Measurements from ENCODE around the gene RBM4B.
"Not testable (repeated sequence)": the region's sequence is repeated elsewhere in the genome, so short reads cannot be mapped to it uniquely, and the experiment has no call there.

RBM4B gene, protein sequence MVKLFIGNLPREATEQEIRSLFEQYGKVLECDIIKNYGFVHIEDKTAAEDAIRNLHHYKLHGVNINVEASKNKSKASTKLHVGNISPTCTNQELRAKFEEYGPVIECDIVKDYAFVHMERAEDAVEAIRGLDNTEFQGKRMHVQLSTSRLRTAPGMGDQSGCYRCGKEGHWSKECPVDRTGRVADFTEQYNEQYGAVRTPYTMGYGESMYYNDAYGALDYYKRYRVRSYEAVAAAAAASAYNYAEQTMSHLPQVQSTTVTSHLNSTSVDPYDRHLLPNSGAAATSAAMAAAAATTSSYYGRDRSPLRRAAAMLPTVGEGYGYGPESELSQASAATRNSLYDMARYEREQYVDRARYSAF

GRCh38 chr11:66677599-66678375 lies at the start of gene RBM4B:
Gene RBM4B, minus strand, starts transcription at chr11:66677887. Its CDS starts 808 bp downstream, at chr11:66677079.
- DNase-seq (ENCODE audit: insufficient read length, low spot score), result peak; percentile 95
- FAIRE-seq, result peak; percentile 94

- DNase-seq (ENCODE audit: insufficient read length, low spot score) (no peak), FAIRE-seq (no peak)
These were observed 48.0 kb upstream of the RBM4B start for GRCh38 chr11:66725647-66726046.

- FAIRE-seq, result no peak
- DNase-seq (ENCODE audit: insufficient read length, low spot score), result no peak
These were observed 47.4 kb upstream of the RBM4B start for GRCh38 chr11:66725114-66725513.

GRCh38 chr11:66724167-66724566 lies 46.5 kb upstream of the RBM4B start:
- DNase-seq (ENCODE audit: insufficient read length, low spot score); FAIRE-seq: not testable (repeated sequence)

DNA sequence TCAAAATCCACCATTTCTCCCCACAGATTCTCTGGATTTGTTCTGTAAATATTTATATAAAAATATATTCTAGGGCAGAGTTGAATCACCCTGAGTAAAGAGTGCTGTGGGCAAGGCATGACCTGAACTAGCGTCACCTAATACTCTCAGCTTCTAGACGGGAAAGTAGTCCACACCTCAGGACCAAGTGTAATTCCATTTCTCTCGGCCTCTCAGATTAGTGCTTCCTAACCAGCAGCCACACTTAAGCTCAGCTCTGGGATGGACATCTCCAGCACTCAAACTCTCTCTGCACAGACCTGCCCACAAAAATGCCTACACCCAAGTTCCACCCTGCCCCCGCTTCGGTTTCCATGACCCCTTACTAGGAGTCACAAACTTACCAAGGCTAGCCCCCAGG lies 46.0 kb upstream of the RBM4B start:
- FAIRE-seq (no peak), DNase-seq (ENCODE audit: insufficient read length, low spot score) (no peak)

- no peak for FAIRE-seq
- DNase-seq (ENCODE audit: insufficient read length, low spot score), result no peak
These were observed 45.3 kb upstream of the RBM4B start for GRCh38 chr11:66722745-66723651.

- DNase-seq (ENCODE audit: insufficient read length, low spot score) (no peak), FAIRE-seq (no peak)
These were observed 44.3 kb upstream of the RBM4B start for GRCh38 chr11:66721939-66722338.

- DNase-seq (ENCODE audit: insufficient read length, low spot score) (no peak), FAIRE-seq (no peak)
These were observed 43.3 kb upstream of the RBM4B start for GRCh38 chr11:66720899-66721470.

DNA sequence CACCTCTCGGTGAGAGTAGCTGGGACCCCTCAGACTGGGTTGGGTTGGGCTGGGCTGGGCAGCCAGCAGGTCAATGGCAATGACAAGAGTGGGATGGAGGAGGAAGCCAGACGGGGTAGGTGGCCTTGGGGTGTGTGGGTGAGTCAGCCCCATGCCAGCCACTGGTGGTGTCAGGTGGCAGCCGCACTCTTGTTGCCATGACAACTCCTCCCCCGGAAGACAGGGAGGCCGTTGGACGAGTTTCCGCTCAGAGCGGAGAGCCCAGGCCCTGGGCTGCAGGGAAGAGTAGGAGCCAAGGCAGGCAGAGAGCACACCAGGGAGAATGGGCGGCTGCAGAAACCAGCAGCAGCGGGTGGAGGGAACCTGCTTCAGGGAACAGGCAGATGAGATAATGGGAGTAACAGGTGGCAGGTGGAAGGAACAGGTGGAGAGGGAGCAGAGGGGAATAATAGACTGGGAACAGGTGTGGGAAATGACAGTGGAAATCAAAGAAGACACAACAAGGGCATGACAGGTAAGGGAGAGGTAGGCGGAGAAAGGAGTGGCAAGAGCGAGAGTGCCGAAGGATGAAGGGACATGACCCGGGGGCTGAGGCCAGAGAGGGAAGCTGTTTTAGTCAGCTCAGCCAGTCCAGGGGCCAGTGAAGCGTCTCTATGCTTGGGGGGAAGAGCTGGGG lies 42.7 kb upstream of the RBM4B start:
- FAIRE-seq, result peak; percentile 97
- DNase-seq (ENCODE audit: insufficient read length, low spot score), result peak; percentile 95

- DNase-seq (ENCODE audit: insufficient read length, low spot score) (no peak), FAIRE-seq (peak; percentile 68)
These were observed 41.6 kb upstream of the RBM4B start for GRCh38 chr11:66719111-66719872.

DNA sequence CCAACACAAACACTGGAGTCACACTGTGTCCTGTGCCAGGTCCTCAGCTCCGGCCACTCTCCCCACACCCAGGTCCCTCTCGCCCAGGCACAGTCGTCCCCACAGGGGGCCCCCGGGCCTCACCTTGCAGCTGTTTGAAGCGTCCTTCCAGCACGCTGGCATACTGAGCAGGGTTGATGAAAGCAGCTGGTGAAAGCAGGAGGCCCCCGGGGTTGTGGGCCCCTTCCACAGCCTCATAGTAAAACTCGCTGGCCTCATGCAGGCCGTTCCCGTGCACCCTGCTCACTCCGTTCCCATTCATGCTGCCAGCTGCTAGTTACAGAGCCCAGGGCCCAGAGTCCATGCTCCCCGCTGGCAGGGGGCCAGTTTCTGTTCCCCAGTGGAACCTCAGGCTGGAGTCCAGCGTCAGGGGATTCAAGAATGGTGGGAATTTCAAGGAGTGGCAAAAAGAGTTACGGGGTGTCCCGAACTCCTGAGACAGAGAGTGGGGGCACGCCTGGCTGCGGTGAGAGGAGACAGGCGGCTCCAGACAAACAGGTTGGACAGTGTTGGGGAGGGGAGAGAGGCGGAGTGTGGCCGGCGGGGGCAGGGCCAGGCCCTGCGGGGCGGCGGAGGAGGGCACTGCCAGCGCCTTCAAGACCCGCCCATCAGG lies 40.8 kb upstream of the RBM4B start:
- FAIRE-seq (no peak), DNase-seq (ENCODE audit: insufficient read length, low spot score) (no peak)

- DNase-seq (ENCODE audit: insufficient read length, low spot score) (no peak), FAIRE-seq (no peak)
These were observed 40.2 kb upstream of the RBM4B start for GRCh38 chr11:66717925-66718319.

DNA sequence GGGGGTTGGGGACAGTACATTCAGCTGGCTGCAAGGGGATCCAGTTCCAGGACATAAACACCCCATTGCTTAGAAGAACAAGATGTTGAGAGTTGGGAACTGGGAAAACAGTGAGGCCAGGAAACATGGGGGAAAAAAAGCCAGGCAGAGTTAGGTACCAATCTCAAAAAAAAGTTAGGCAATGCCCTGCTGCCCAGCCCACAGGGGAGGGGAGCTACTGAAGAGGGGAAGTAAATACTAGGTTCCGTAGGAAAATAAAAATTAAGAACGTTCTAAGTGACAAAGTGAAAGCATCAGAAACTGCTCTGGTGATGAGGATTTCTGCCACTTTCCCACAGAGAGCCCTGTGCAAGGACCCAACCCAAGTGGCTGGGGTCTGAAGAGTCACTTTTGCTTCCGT lies 39.3 kb upstream of the RBM4B start:
- no peak for DNase-seq (ENCODE audit: insufficient read length, low spot score)
- FAIRE-seq, result no peak

- DNase-seq (ENCODE audit: insufficient read length, low spot score) (no peak), FAIRE-seq (no peak)
These were observed 37.8 kb upstream of the RBM4B start for GRCh38 chr11:66715346-66716085.

DNA sequence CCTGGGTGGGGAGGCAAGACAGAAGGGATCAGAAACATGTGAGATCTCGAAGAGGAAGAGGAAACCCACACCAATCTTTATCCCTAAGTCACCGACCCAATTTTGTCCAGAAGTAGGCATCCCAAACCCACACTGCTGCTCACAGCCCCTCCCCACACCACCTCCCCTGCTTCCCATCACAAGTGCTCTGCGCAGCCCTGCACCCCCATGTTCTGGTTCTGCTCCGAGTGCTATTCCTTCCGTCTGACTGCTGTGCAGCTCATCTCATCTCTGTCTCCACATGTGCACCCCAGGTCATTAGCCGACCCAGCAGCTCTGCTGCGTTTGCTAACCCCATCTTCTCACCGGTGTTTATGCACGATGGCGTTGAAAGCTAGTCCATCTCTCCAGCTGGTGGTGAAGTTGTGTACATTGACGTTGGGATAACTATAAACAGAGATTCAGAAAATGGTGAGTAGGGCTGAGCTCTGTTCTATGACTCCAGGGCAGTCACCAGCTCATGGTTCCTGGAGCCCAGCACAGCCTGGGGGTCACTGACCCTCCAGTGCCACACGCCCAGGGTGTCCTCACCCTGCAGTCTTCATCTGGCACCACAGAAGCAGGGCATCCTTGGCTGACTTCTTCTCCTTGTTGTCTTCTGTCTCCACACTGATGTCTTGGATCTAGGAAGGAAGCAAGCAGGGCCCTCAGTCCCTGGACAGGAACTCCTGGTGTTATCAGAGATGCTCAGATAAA lies 36.2 kb upstream of the RBM4B start:
- DNase-seq (ENCODE audit: insufficient read length, low spot score) (no peak), FAIRE-seq (peak; percentile 54)

GRCh38 chr11:66710384-66710930 lies 32.8 kb upstream of the RBM4B start:
- FAIRE-seq, result no peak

GRCh38 chr11:66708701-66709100 lies 31.0 kb upstream of the RBM4B start:
- DNase-seq (ENCODE audit: insufficient read length, low spot score) (no peak), FAIRE-seq (no peak)

More at GRCh38 chr11:66710384-66710930, 32.8 kb upstream of the RBM4B start:
- DNase-seq (ENCODE audit: insufficient read length, low spot score), result no peak
